Sigmoid colon (tissue), 4 donors: ENCODE results near the gene HAPLN3.

Experiments used
- CTCF ChIP-seq, 4 experiments: fragments of 450-650 bp in 3 of 4; fragments of 200-600 bp in 1 of 4; IDR thresholded peaks; one replicate each; pipeline ENCODE4 v1.5.1; 2016 to 2019; ENCODE audit warnings: antibody characterized with exemption in 4 of 4, mild to moderate bottlenecking in 3 of 4, moderate library complexity in 2 of 4
- POLR2AphosphoS5 ChIP-seq, 4 donors: sonication (generic); formaldehyde crosslinking; IDR thresholded peaks; one replicate each; pipeline ENCODE4 v1.6.1; 2017; ENCODE audit warnings: antibody characterized with exemption in 4 of 4

GRCh38 chr15:88830016-88830415 is 65.3 kb downstream of the HAPLN3 start:
- TF ChIP-seq CTCF (IDR thresholded peaks at IDR 0.05) (no peak), POLR2AphosphoS5 (IDR thresholded peaks at IDR 0.05) (no peak)
